Measurements from ENCODE around the gene KASH5.
A peak's percentile ranks its signal among the peaks of the same experiment; 100 is the strongest.

KASH5 gene

DNA sequence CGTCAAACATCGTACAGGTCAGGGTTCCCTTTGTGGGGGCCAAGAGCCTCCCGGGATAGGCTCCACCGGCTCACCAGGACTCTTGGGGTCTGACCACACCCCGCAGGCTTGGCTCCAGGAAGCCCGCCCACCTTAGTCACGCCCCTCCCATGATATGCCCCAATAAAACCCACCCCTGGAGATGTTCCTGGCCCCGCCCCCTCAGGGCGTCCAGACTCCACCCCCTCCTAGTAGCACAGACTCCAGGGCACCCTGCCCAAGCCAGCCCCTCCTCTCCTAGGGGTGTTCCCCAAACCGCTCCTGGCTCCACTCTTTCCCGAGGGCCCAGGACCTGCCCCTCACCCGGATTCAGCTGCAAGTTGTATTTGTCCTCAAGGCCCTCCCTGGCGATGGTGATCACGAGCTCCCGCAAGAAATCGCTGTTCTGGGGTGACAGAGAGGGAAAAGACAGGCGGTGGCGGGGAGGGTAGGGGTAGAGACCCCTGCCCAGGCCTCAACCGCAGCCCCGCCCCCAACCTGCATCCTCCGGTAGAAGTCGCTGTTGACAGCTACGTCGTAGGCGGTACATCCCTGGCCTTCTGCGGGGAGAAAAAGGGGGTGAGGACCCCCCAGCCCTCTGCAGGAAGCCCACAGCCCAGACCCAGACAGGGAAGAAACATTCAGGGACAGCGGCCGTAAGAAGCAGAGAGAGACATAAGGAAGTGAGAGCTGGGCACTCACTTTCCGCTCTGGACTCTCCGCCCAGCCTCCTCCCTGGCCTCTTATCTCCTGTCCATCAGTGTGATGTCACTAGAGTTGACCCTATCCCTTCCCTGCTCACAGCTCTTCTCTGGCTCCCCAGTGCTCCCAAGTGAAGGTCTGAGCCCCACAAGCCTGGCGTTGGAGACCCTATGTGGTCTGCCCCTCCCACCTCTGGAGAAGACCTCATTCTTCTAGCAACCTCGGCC lies 59.7 kb downstream of the KASH5 start:
- Histone ChIP-seq H3K9me2 (replicated peaks; ENCODE audit: low read depth, low read length) (no peaks in the 10 kb centered on the region), H3K4me3 (ENCODE audit: low read length, poor library complexity, severe bottlenecking) (no peak overlapping the region), H3K9ac (ENCODE audit: low read depth, low read length, poor library complexity, severe bottlenecking) (no peak overlapping the region), H3K27me3 (ENCODE audit: insufficient read depth, low read length, poor library complexity, severe bottlenecking) (no peaks in the 10 kb centered on the region), H3K36me3 (ENCODE audit: insufficient read depth, low read length) (no peaks in the 10 kb centered on the region; the same call in 1 of the 2 replicates), H3K4me2 (ENCODE audit: low read depth, low read length, poor library complexity, severe bottlenecking) (peak overlapping the region; percentile 8), H3K4me1 (ENCODE audit: insufficient read depth, low read length, poor library complexity, severe bottlenecking) (peaks cover 19% of the 10 kb centered on the region), H3F3A (ENCODE audit: low read depth) (peaks cover 8% of the 10 kb centered on the region; the same call in 1 of the 2 replicates), H3K79me2 (ENCODE audit: insufficient read depth, low read length) (peaks cover 40% of the 10 kb centered on the region), H2AFZ (ENCODE audit: low read length) (no peak overlapping the region), H4K20me1 (ENCODE audit: insufficient read depth, low read length, poor library complexity, severe bottlenecking) (peaks cover 22% of the 10 kb centered on the region), H3K9me3 (ENCODE audit: insufficient read depth, low read depth, low read length) (no peaks in the 10 kb centered on the region)
- TF ChIP-seq EZH2phosphoT487 (IDR thresholded peaks at IDR 0.05; ENCODE audit: borderline replicate concordance) (no peak), CTCF (conservative IDR thresholded peaks at IDR 0.05; ENCODE audit: low read length) (no peak)

- H3K9ac ChIP-seq (ENCODE audit: low read depth, low read length, poor library complexity, severe bottlenecking): no peak overlapping the region
- peaks cover 22% of the 10 kb centered on the region for H4K20me1 ChIP-seq (ENCODE audit: insufficient read depth, low read length, poor library complexity, severe bottlenecking)
- H2AFZ ChIP-seq (ENCODE audit: low read length): no peak overlapping the region
- H3K79me2 ChIP-seq (ENCODE audit: insufficient read depth, low read length): peaks cover 40% of the 10 kb centered on the region
- no peak overlapping the region for H3K4me3 ChIP-seq (ENCODE audit: low read length, poor library complexity, severe bottlenecking)
- no peaks in the 10 kb centered on the region for H3K9me3 ChIP-seq (ENCODE audit: insufficient read depth, low read depth, low read length)
- H3K4me2 ChIP-seq (ENCODE audit: low read depth, low read length, poor library complexity, severe bottlenecking): peak overlapping the region; percentile 8
- no peak for TF ChIP-seq EZH2phosphoT487 (IDR thresholded peaks at IDR 0.05; ENCODE audit: borderline replicate concordance)
- no peak for TF ChIP-seq CTCF (conservative IDR thresholded peaks at IDR 0.05; ENCODE audit: low read length)
- H3K4me1 ChIP-seq (ENCODE audit: insufficient read depth, low read length, poor library complexity, severe bottlenecking): peaks cover 19% of the 10 kb centered on the region
- no peaks in the 10 kb centered on the region; the same call in 1 of the 2 replicates for H3K36me3 ChIP-seq (ENCODE audit: insufficient read depth, low read length)
- H3F3A ChIP-seq (ENCODE audit: low read depth): peaks cover 8% of the 10 kb centered on the region; the same call in 1 of the 2 replicates
- no peaks in the 10 kb centered on the region for H3K27me3 ChIP-seq (ENCODE audit: insufficient read depth, low read length, poor library complexity, severe bottlenecking)
- no peaks in the 10 kb centered on the region for H3K9me2 ChIP-seq (replicated peaks; ENCODE audit: low read depth, low read length)
These were observed 60.4 kb downstream of the KASH5 start for GRCh38 chr19:49448432-49448786.

DNA sequence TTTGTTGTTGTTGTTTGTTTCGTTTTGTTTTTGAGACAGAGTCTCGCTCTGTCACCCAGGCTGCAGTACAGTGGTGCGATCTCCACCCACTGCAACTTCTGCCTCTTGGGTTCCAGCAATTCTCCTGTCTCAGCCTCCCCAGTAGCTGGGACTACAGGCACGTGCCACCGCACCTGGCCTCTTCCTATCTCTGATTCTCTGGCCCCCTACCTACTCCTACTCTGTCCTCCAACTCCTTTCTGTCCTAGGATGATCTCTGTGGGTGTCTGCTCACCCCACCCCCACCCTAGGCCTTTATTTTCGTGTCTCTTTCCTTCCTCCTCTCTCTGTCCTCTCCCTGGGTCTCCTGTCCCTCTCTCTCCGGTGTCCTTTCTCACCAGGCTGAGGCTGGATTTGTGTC lies 62.4 kb downstream of the KASH5 start:
- Histone ChIP-seq H3K9me3 (ENCODE audit: insufficient read depth, low read depth, low read length) (no peaks in the 10 kb centered on the region), H3K4me2 (ENCODE audit: low read depth, low read length, poor library complexity, severe bottlenecking) (peak overlapping the region; percentile 89), H2AFZ (ENCODE audit: low read length) (no peak overlapping the region), H3K9me2 (replicated peaks; ENCODE audit: low read depth, low read length) (no peaks in the 10 kb centered on the region), H3K36me3 (ENCODE audit: insufficient read depth, low read length) (no peaks in the 10 kb centered on the region; the same call in 1 of the 2 replicates), H3K4me1 (ENCODE audit: insufficient read depth, low read length, poor library complexity, severe bottlenecking) (peaks cover 20% of the 10 kb centered on the region), H3F3A (ENCODE audit: low read depth) (peaks cover 3% of the 10 kb centered on the region; the same call in 1 of the 2 replicates), H3K9ac (ENCODE audit: low read depth, low read length, poor library complexity, severe bottlenecking) (peak overlapping the region; percentile 99), H3K27me3 (ENCODE audit: insufficient read depth, low read length, poor library complexity, severe bottlenecking) (no peaks in the 10 kb centered on the region), H3K4me3 (ENCODE audit: low read length, poor library complexity, severe bottlenecking) (peak overlapping the region; percentile 97), H3K79me2 (ENCODE audit: insufficient read depth, low read length) (peaks cover 53% of the 10 kb centered on the region), H4K20me1 (ENCODE audit: insufficient read depth, low read length, poor library complexity, severe bottlenecking) (peaks cover 22% of the 10 kb centered on the region)
- TF ChIP-seq CTCF (conservative IDR thresholded peaks at IDR 0.05; ENCODE audit: low read length): no peak

Data from Loucy (cell line).